NCI-H2227 treated with DMSO at 0.1 percent for 48 hours (cell line): ENCODE data around the gene FUBP3.
A peak's percentile ranks its signal among the peaks of the same experiment; 100 is the strongest.

Experiments
- DNase-seq: peaks from one replicate; lab custom pipeline; 2025; lab: John Stamatoyannopoulos, UW

Gene FUBP3

GRCh38 chr9:130634191-130634768 is 54.9 kb downstream of the FUBP3 start:
- peak; percentile 1 for DNase-seq

DNA sequence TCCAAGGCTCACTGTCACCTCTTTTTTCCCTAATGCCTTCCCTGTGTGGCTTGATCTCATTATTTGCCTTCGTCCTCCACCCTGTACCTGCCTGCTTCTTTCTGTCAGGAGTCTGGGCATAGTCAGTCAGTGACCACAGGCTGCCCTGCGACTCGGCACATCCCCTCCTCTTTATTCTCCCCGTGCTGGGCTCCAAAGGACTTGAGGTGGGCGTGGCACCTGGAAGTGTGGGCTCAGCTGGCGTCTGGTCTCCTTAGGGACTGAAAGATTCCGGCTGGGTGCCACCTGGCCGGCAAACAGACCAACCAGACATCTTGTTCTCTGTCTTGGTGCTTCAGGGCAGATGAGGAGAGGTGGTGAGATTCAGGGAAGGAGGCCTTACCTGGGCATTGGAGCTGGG is 55.4 kb downstream of the FUBP3 start:
- no peak for DNase-seq

DNA sequence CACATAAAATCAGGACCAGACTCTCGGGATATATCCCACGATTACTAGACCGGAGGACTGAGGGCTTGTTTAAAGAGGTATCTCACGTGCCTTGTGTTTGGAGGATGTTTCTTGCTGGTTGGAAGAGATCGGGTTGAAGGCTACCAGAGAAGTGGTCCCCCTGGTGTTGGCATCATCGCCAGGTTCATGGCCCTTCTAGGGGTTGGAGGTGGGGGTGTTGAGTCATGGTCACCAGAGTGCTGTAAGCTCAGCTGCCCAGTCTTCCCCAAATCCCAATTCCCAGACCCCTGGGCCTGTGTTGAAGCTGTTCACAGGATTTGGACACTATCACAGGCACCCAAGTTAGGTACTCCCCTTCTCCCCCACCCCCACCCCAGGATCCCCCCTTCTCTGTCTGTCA is 55.9 kb downstream of the FUBP3 start:
- no peak for DNase-seq

GRCh38 chr9:130635721-130636647 is 56.6 kb downstream of the FUBP3 start:
- no peak for DNase-seq

DNA sequence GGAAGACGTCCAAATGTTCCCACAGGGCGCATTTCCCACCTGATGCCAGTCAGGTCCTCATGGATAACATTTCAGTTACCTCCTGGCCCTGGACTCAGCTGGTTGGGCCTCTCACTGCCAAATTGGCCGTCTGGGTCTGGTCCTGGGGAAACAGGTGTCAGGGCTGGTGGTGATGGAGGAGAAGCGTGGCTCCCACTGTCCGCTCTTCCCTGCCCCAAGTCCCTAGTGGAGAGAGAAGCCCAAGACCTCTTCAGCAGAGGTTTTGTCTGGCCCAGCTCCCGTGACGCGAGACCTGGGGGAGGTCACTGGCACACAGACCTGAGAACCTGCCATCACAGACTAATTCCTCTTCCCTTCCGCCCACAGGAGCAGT is 57.3 kb downstream of the FUBP3 start:
- DNase-seq: no peak

DNA sequence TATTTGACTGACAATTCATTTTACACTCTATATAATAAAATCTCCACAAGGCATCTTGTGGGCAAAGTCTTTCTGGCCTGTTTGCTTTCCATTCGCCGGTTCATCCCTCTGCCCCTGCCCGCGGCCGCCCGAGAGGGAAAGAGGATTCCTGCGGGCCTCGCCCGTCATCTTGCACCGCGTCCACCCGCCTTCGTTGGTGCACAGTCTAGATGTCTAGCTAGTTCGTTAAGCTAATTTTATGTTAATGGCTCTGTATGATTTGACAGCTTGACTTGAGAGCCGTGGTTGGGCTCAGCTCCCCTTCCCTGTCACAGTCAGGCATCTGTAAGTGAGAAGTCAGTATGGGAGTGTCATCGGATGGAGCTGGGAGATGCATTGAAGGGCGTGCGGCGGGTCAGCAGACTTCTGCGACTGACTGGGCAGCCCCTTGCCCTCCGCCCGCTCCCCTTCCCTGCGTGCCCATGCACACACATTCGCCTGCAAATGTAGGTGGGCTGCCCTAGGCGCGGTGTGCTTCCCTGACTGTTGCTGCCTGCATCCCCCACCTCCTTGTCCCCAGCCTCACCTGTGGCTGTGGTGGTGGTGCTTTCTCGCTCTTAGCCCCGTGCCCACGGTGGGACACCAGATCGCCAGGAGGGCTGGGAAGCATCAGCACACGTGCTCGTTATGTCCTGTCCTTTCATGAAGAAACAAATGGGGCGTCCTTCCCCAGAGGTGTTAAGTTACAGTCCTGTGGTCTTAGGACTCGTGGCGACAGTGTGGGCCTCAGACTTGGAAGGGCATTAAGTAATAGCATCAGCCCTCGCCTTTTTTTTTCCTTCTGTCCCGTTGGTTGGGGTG is 59.1 kb downstream of the FUBP3 start:
- no peak for DNase-seq

DNA sequence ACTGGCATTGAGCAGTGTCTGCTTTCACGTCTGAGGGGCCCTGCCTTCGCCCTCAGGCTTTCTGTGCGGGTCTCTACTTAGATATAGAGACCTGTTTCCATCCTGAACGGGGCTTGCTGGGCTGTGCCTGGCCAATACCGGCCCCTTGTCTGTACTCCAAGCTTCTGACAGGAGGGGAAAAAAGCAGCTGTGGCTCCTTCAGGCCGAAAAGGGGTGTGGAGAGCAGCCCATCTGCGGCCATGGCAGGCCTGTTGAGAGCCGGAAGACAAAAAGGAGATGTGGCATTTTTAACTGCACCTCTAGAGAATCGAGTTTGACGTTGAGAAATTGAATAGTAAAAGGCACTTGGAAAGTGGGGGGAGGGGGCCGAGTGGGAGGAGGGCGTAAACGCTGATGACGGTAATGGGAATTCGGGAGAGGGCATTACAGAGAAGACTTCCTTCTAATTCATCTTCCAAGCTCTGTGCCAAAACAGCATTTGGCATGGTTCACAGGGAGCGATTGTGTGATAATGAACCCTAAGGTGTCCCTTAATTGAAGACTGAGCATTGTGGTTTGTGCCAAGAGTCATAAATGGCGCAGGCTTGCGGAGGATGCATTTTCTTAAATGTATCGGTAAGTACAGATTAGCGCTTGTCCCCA is 59.9 kb downstream of the FUBP3 start:
- peak; percentile 52 for DNase-seq

- DNase-seq: peak; percentile 52
These were observed 60.6 kb downstream of the FUBP3 start for GRCh38 chr9:130639866-130640555.

- no peak for DNase-seq
These were observed 61.3 kb downstream of the FUBP3 start for GRCh38 chr9:130640681-130641080.

GRCh38 chr9:130642926-130643325 is 63.5 kb downstream of the FUBP3 start:
- no peak for DNase-seq

DNA sequence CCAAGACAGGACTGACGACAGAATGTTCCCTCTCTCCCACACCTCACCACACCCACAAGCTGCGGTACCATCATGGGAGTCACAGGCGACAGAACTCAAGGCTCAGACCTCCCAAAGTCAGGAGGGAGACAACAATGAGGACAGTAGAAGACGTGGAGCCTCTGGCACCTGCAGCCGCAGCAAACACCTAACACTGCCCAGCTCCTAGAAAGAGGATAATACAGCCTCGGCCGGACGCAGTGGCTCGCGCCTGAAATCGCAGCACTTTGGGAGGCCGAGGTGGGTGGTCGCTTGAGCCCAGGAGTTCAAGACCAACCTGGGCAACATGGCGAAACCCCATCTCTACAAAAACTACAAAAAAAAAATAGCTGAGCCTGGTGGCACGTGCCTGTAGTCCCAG is 71.8 kb downstream of the FUBP3 start:
- no peak for DNase-seq

- DNase-seq: no peak
These were observed 72.4 kb downstream of the FUBP3 start for GRCh38 chr9:130651752-130652151.

DNA sequence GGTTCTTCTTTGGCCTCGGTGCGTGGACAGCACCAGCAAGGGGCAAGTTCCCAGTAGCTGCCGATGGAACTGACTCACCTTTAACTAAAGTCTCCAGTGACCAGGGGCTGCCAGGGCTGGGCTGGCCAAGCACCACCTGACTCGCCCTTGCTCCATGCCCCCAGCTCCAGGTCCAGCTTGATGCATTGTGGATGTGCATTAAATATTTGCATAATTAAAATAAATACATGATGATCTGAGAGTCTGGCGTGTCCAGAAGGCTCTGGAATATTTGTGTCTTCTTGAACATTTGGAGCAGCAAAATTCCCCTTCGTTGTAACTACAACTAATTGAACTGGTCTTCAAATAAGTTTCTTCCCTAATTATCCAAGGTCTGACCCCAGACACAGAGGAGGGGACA is 75.5 kb downstream of the FUBP3 start:
- no peak for DNase-seq

GRCh38 chr9:130658893-130659698 is 79.7 kb downstream of the FUBP3 start:
- no peak for DNase-seq

- DNase-seq: no peak
These were observed 80.4 kb downstream of the FUBP3 start for GRCh38 chr9:130659699-130660248.

DNA sequence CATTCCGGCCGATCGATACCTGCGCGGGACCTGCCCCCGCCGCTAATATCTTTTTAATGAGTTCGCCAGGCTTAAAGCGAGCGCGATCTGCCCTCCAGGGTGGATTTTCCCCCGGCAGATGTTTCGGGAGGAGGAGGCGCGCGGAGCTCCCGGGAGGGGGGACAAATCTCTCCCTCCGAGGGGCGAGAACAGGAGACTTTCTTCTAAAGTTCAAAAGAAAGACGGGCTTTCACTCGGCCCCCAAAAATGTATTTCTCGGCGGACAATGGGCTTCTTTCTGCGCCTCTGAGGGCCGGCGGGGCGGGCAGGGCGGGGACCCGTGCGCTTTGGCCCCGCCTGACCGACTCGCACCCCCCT is 80.9 kb downstream of the FUBP3 start:
- no peak for DNase-seq

GRCh38 chr9:130660683-130661450 is 81.5 kb downstream of the FUBP3 start:
- DNase-seq: no peak

DNA sequence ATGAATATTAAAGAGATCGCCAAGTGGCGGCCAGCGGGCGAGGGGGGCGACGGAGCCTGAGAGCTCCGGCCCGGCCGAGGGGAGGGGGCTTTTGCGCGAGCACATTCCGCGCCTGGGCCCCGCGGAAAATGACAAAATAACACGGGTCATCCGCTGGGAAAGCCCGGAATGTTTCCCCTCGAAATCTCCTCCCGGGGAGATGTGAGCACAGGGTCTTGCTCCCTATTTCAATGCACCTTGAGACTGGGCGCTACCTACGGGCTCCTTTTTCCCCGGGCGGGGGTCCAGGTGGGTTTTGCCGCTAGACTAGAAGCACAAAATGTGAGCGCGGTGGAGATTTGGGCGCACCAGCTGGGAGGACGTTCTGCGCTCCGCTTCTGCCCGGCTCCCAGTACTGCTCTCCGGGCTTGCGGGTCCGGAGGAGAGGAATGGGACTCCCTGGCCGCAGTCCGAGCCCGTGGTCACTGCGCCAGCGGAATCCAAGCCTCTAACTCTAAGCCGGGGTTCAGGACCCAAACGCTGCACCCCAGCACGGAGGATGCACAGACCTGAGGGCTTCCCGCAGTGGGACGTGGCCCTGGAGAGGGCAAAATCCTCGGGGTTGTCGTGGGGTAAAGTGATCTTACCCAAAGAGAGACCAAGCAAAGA is 82.2 kb downstream of the FUBP3 start:
- no peak for DNase-seq
